ENCODE data around the gene TERB2.
A peak's percentile ranks its signal among the peaks of the same experiment; 100 is the strongest.
"Not testable (repeated sequence)": the region's sequence is repeated elsewhere in the genome, so short reads cannot be mapped to it uniquely, and the experiment has no call there.

TERB2 gene

GRCh38 chr15:45003731-45004410 lies 47.4 kb downstream of the TERB2 start:
- not testable (repeated sequence) for DNase-seq

GRCh38 chr15:45004590-45005175 lies 48.2 kb downstream of the TERB2 start:
- DNase-seq = not testable (repeated sequence)

- DNase-seq = no peak
Measured at GRCh38 chr15:45009046-45009445, 52.6 kb downstream of the TERB2 start.

GRCh38 chr15:45015114-45015513 lies 58.6 kb downstream of the TERB2 start:
- not testable (repeated sequence) for DNase-seq

- DNase-seq = not testable (repeated sequence)
Measured at GRCh38 chr15:45020222-45020900, 63.9 kb downstream of the TERB2 start.

GRCh38 chr15:45020901-45021259 lies 64.4 kb downstream of the TERB2 start:
- DNase-seq = not testable (repeated sequence)

GRCh38 chr15:45021348-45021747 lies 64.9 kb downstream of the TERB2 start:
- DNase-seq = no peak

- DNase-seq = peak; percentile 37 to 91 (median 82)
Measured at GRCh38 chr15:45022871-45023658, 66.6 kb downstream of the TERB2 start, which contains the start of gene SORD. SORD (plus strand) TSS chr15:45023195; CDS start chr15:45023284, 89 bp downstream.

GRCh38 chr15:45023659-45024225 lies 67.3 kb downstream of the TERB2 start:
- DNase-seq = peak in 7 of 14 donors; percentile 13 to 46 (median 24)

- DNase-seq = peak in 1 of 14 donors; percentile 17
Measured at GRCh38 chr15:45024649-45025048, 68.2 kb downstream of the TERB2 start.

- not testable (repeated sequence) for DNase-seq
Measured at GRCh38 chr15:45025627-45026026, 69.1 kb downstream of the TERB2 start.

- no peak for DNase-seq
Measured at GRCh38 chr15:45026651-45027190, 70.2 kb downstream of the TERB2 start.

- no peak for DNase-seq
Measured at GRCh38 chr15:45027220-45027619, 70.7 kb downstream of the TERB2 start.
